HCT116 (cell line): ENCODE data around the gene CDH13. TPM values are rescaled to one million over a fixed set of nuclear protein-coding genes. Genes with fewer than 3 reads are reported as not detected.
A peak's percentile ranks its signal among the peaks of the same experiment; 100 is the strongest.

Experiments used
- ATAC-seq: fragments of 200-7000 bp; cut with Tn5 transposase; 2 replicates; pipeline ENCODE4 v1.9.1; 2020; ENCODE audit warnings: mild to moderate bottlenecking, moderate library complexity
- BruUV-seq: library from RNA; stranded (reverse); fragments of 400-500 nt; replicated peaks from 2 replicates; lab custom pipeline; 2021; lab: Mats Ljungman, UMichigan
- CTCF ChIA-PET: fragments of 300-600 bp; sonication (Branson Sonifier 250); formaldehyde crosslinking; loops from one replicate; lab custom pipeline; 2021; ENCODE audit warnings: antibody characterized with exemption; lab: Charles Lee
- POLR2A ChIA-PET: fragments of 300-600, 350-600 bp; sonication (Branson Sonifier 250); formaldehyde crosslinking; loops from one replicate; lab custom pipeline; 2021; ENCODE audit warnings: antibody characterized with exemption; lab: Charles Lee
- RAD21 ChIA-PET, 2 experiments: fragments of 300-600 bp; sonication (Branson Sonifier 250); formaldehyde crosslinking; loops; one replicate each; lab custom pipeline; 2023; ENCODE audit warnings: low total read pairs in 2 of 2; ENCODE audit not compliant: uncharacterized antibody in 2 of 2, unreplicated experiment in 2 of 2, low non-redundant PET in 1 of 2; lab: Charles Lee
- DNase-seq: peaks from one replicate; pipeline ENCODE4 v3.0.0-alpha.2; 2010; ENCODE audit warnings: low read depth, low spot score
- H2AFZ ChIP-seq: fragments of 200-600 bp; shearing (Covaris generic), sonication (generic); 2 replicates; pipeline ENCODE4 v1.6.1; 2017; ENCODE audit warnings: low read depth, mixed run types, mixed read lengths, antibody characterized with exemption, low read length; ENCODE audit not compliant: poor library complexity, severe bottlenecking
- H3K27ac ChIP-seq: 2 replicates; pipeline ENCODE4 v1.5.1; 2012; ENCODE audit warnings: low read depth, low read length
- H3K27me3 ChIP-seq: fragments of 200-600 bp; sonication (generic); 2 replicates; pipeline ENCODE4 v1.6.1; 2016; ENCODE audit warnings: mixed run types, low read length, mixed read lengths; ENCODE audit not compliant: insufficient read depth
- H3K36me3 ChIP-seq, 2 experiments: fragments of 200-500 bp in 1 of 2; fragments of 200-600 bp in 1 of 2; sonication (Bioruptor generic) in 1 of 2; sonication (generic) in 1 of 2; 2 replicates each; pipeline versions ENCODE4 v1.5.1 to v1.6.1; 2014 to 2016; ENCODE audit warnings: low read length in 2 of 2, inconsistent platforms in 1 of 2, mixed read lengths in 1 of 2, mixed run types in 1 of 2; ENCODE audit not compliant: insufficient read depth in 2 of 2, control insufficient read depth in 1 of 2
- H3K4me1 ChIP-seq, 2 experiments: fragments of 200-600 bp in 1 of 2; sonication (generic) in 1 of 2; 2 replicates each; pipeline versions ENCODE4 v1.5.1 to v1.6.1; 2012 to 2017; ENCODE audit warnings: low read length in 2 of 2, inconsistent platforms in 1 of 2, mild to moderate bottlenecking in 1 of 2, mixed read lengths in 1 of 2, mixed run types in 1 of 2, moderate library complexity in 1 of 2; ENCODE audit not compliant: insufficient read depth in 2 of 2, control insufficient read depth in 1 of 2
- H3K4me2 ChIP-seq: fragments of 200-600 bp; sonication (generic); 2 replicates; pipeline ENCODE4 v1.6.1; 2017; ENCODE audit warnings: mixed run types, low read length, mixed read lengths
- H3K4me3 ChIP-seq, 2 experiments: fragments of 200-600 bp in 1 of 2; sonication (generic) in 1 of 2; replicated peaks in 1 of 2; 2 replicates each; pipeline ENCODE4 v1.5.1; 2011 to 2016; ENCODE audit warnings: low read length in 2 of 2, control low read depth in 1 of 2, low read depth in 1 of 2, mild to moderate bottlenecking in 1 of 2, mixed read lengths in 1 of 2, mixed run types in 1 of 2
- H3K79me2 ChIP-seq: fragments of 200-600 bp; sonication (generic); 2 replicates; pipeline ENCODE4 v1.6.1; 2017; ENCODE audit warnings: mild to moderate bottlenecking, mixed run types, low read length, moderate library complexity, mixed read lengths; ENCODE audit not compliant: insufficient read depth
- H3K9ac ChIP-seq: fragments of 200-600 bp; sonication (generic); 2 replicates; pipeline ENCODE4 v1.6.1; 2016; ENCODE audit warnings: low read length, mixed read lengths
- H3K9me2 ChIP-seq: fragments of 200-600 bp; sonication (generic), shearing (Covaris generic); 2 replicates; pipeline ENCODE4 v1.6.1; 2017; ENCODE audit warnings: mixed run types, mild to moderate bottlenecking, moderate library complexity; ENCODE audit not compliant: insufficient read depth
- H3K9me3 ChIP-seq, 2 experiments: fragments of 200-500 bp in 1 of 2; fragments of 200-600 bp in 1 of 2; sonication (Bioruptor generic) in 1 of 2; sonication (generic) in 1 of 2; 2 replicates each; pipeline ENCODE4 v1.6.1; 2014 to 2017; ENCODE audit warnings: low read length in 2 of 2, mixed read lengths in 2 of 2, inconsistent platforms in 1 of 2, low read depth in 1 of 2, mild to moderate bottlenecking in 1 of 2, mixed run types in 1 of 2, moderate library complexity in 1 of 2; ENCODE audit not compliant: control insufficient read depth in 1 of 2, insufficient read depth in 1 of 2
- H4K20me1 ChIP-seq: fragments of 200-600 bp; sonication (generic), shearing (Covaris generic); 2 replicates; pipeline ENCODE4 v1.6.1; 2017; ENCODE audit warnings: mixed run types, mild to moderate bottlenecking, moderate library complexity; ENCODE audit not compliant: insufficient read depth
- ATF3 ChIP-seq: IDR thresholded peaks from 2 replicates; pipeline ENCODE4 v1.6.1; 2012
- CBX3 ChIP-seq: IDR thresholded peaks from 2 replicates; pipeline ENCODE4 v1.6.1; 2012; ENCODE audit warnings: low read depth
- CTCF ChIP-seq, 3 experiments: fragments of 200-600 bp in 1 of 3; sonication (generic) in 1 of 3; IDR thresholded peaks in 2 of 3; conservative IDR thresholded peaks in 1 of 3; 2 replicates each; pipeline ENCODE4 v1.5.1; 2012 to 2017; ENCODE audit warnings: low read depth in 2 of 3, low read length in 2 of 3, antibody characterized with exemption in 1 of 3, borderline replicate concordance in 1 of 3, control low read depth in 1 of 3, mild to moderate bottlenecking in 1 of 3, mixed read lengths in 1 of 3, mixed run types in 1 of 3, moderate library complexity in 1 of 3; ENCODE audit not compliant: insufficient read depth in 1 of 3
- EGR1 ChIP-seq: IDR thresholded peaks from 2 replicates; pipeline ENCODE4 v1.6.1; 2012; ENCODE audit warnings: low read depth
- EZH2 ChIP-seq: fragments of 200-600 bp; sonication (generic); IDR thresholded peaks from 2 replicates; pipeline ENCODE4 v1.6.1; 2017; ENCODE audit warnings: antibody characterized with exemption, mixed run types
- MAX ChIP-seq: IDR thresholded peaks from 2 replicates; pipeline ENCODE4 v1.6.1; 2012
- POLR2A ChIP-seq: IDR thresholded peaks from 2 replicates; pipeline ENCODE4 v1.7.0; 2011; ENCODE audit warnings: borderline replicate concordance; ENCODE audit not compliant: insufficient read depth, insufficient read length; ENCODE audit errors: extremely low read depth
- RAD21 ChIP-seq: IDR thresholded peaks from 2 replicates; pipeline ENCODE4 v1.6.1; 2012; ENCODE audit warnings: low read depth, mild to moderate bottlenecking
- REST ChIP-seq: IDR thresholded peaks from 2 replicates; pipeline ENCODE4 v1.6.1; 2012; ENCODE audit warnings: low read depth
- SP1 ChIP-seq: IDR thresholded peaks from 2 replicates; pipeline ENCODE4 v1.6.1; 2012; ENCODE audit warnings: low read depth
- ZFX ChIP-seq: fragments of 450-650 bp; IDR thresholded peaks from 2 replicates; pipeline ENCODE4 v1.6.1; 2017
- ZNF274 ChIP-seq: fragments of 200-500 bp; sonication (Bioruptor generic); IDR thresholded peaks from 2 replicates; pipeline ENCODE4 v1.6.1; 2014; ENCODE audit warnings: mild to moderate bottlenecking, low read depth, low read length, inconsistent platforms
- intact Hi-C: fragments of 100-400 bp; cut with micrococcal nuclease; formaldehyde crosslinking; loops from 2 replicates; pipeline ENCODE4 v1.10.0; 2022
- total RNA-seq: library from RNA; stranded (reverse); gene quantifications from one replicate; pipeline ENCODE4 v1.2.1, GENCODE V29; 2021; ENCODE audit not compliant: unreplicated experiment

Gene CDH13
- total RNA-seq, 1 experiment from 2014 or later = not detected

GRCh38 chr16:83550183-83550569 lies 923.4 kb downstream of the CDH13 start:
- intact Hi-C loops = no loop called here
- BruUV-seq = no TSS peak
- Histone ChIP-seq H3K4me1 (no peaks in the 10 kb centered on the region), H3K27me3 (no peaks in the 10 kb centered on the region), H3K9me3 (no peaks in the 10 kb centered on the region), H3K4me3 (no peak overlapping the region), H3K9me2 (no peaks in the 10 kb centered on the region), H3K4me2 (no peak overlapping the region), H3K27ac (no peak overlapping the region), H3K79me2 (no peaks in the 10 kb centered on the region), H3K36me3 (no peaks in the 10 kb centered on the region), H2AFZ (no peak overlapping the region), H4K20me1 (no peaks in the 10 kb centered on the region), H3K9ac (no peak overlapping the region)
- RAD21 ChIA-PET = no interaction called here
- POLR2A ChIA-PET = no interaction called here
- CTCF ChIA-PET = no interaction called here
- TF ChIP-seq CBX3 (no peak), MAX (no peak), EGR1 (no peak), CTCF (IDR thresholded peaks at IDR 0.05 in 2 of 3, conservative IDR thresholded peaks at IDR 0.05 in 1 of 3; ENCODE audit: borderline replicate concordance in 1 of 3, insufficient read depth in 1 of 3, low read depth in 2 of 3, low read length in 2 of 3) (peak in 1 of 3 experiments; percentile 11; a peak in 1 of 6 replicates), EZH2 (no peak)
- DNase-seq (no peak), ATAC-seq (no peak)

GRCh38 chr16:83552228-83552627 lies 925.5 kb downstream of the CDH13 start:
- Histone ChIP-seq H3K79me2 (no peaks in the 10 kb centered on the region), H3K9me3 (no peaks in the 10 kb centered on the region), H3K9ac (no peak overlapping the region), H3K4me3 (no peak overlapping the region), H4K20me1 (no peaks in the 10 kb centered on the region), H2AFZ (no peak overlapping the region), H3K27me3 (peaks cover 4% of the 10 kb centered on the region; the same call in 1 of the 2 replicates), H3K4me1 (no peaks in the 10 kb centered on the region), H3K4me2 (no peak overlapping the region), H3K36me3 (no peaks in the 10 kb centered on the region), H3K9me2 (no peaks in the 10 kb centered on the region), H3K27ac (no peak overlapping the region)
- intact Hi-C loops = no loop called here
- no TSS peak for BruUV-seq
- no peak for DNase-seq
- CTCF ChIA-PET = no interaction called here
- POLR2A ChIA-PET = no interaction called here
- no peak for ATAC-seq
- RAD21 ChIA-PET = no interaction called here
- no peak for TF ChIP-seq EZH2
- TF ChIP-seq POLR2A = no peak
- TF ChIP-seq ZNF274 = no peak
- no peak for TF ChIP-seq EGR1
- no peak for TF ChIP-seq ATF3
- TF ChIP-seq SP1 = no peak
- TF ChIP-seq RAD21 = no peak
- TF ChIP-seq CTCF (IDR thresholded peaks at IDR 0.05 in 2 of 3, conservative IDR thresholded peaks at IDR 0.05 in 1 of 3; ENCODE audit: borderline replicate concordance in 1 of 3, insufficient read depth in 1 of 3, low read depth in 2 of 3, low read length in 2 of 3) = no peak
- no peak for TF ChIP-seq ZFX
- no peak for TF ChIP-seq REST
